Stimulated activated CD4-positive, alpha-beta T cell treated with anti-CD3 and anti-CD28 coated beads, Interleukin-12 subunit alpha, Interleukin-12 subunit beta, amount 100 ng/mL, for 4 hours (primary cell): ENCODE measurements around the gene EEF1A1.
"Not testable (repeated sequence)": the region's sequence is repeated elsewhere in the genome, so short reads cannot be mapped to it uniquely, and the experiment has no call there.

Experiments
- DNase-seq: peaks from one replicate; pipeline ENCODE4 v3.0.0-alpha.2; 2020

EEF1A1 gene

GRCh38 chr6:73520688-73521350 is at the start of gene EEF1A1:
TSS of gene EEF1A1 (minus strand) at chr6:73521032. CDS start at chr6:73520026, 1,006 bp downstream.
- DNase-seq: peak; percentile 99

- no peak for DNase-seq
Measured at GRCh38 chr6:73569121-73569520, 48.3 kb upstream of the EEF1A1 start.

- DNase-seq: no peak
Measured at GRCh38 chr6:73566954-73567591, 46.2 kb upstream of the EEF1A1 start.

GRCh38 chr6:73566486-73566871 is 45.6 kb upstream of the EEF1A1 start:
- not testable (repeated sequence) for DNase-seq

- no peak for DNase-seq
Measured at GRCh38 chr6:73565767-73566485, 45.1 kb upstream of the EEF1A1 start.

- DNase-seq: no peak
Measured at GRCh38 chr6:73564578-73565345, 43.9 kb upstream of the EEF1A1 start.

- no peak for DNase-seq
Measured at GRCh38 chr6:73562558-73562957, 41.7 kb upstream of the EEF1A1 start.

- no peak for DNase-seq
Measured at GRCh38 chr6:73560853-73561407, 40.1 kb upstream of the EEF1A1 start.

GRCh38 chr6:73560182-73560732 is 39.4 kb upstream of the EEF1A1 start:
- no peak for DNase-seq

- not testable (repeated sequence) for DNase-seq
Measured at GRCh38 chr6:73559399-73559794, 38.6 kb upstream of the EEF1A1 start.

- DNase-seq: no peak
Measured at GRCh38 chr6:73558624-73559398, 38.0 kb upstream of the EEF1A1 start.

- no peak for DNase-seq
Measured at GRCh38 chr6:73556836-73557235, 36.0 kb upstream of the EEF1A1 start.

GRCh38 chr6:73555380-73555949 is 34.6 kb upstream of the EEF1A1 start:
- DNase-seq: not testable (repeated sequence)

- not testable (repeated sequence) for DNase-seq
Measured at GRCh38 chr6:73551115-73551514, 30.3 kb upstream of the EEF1A1 start.

GRCh38 chr6:73548458-73549446 is 27.9 kb upstream of the EEF1A1 start:
- no peak for DNase-seq

- no peak for DNase-seq
Measured at GRCh38 chr6:73547036-73547435, 26.2 kb upstream of the EEF1A1 start.

GRCh38 chr6:73542891-73543290 is 22.1 kb upstream of the EEF1A1 start:
- DNase-seq: no peak

GRCh38 chr6:73542481-73542880 is 21.6 kb upstream of the EEF1A1 start:
- DNase-seq: not testable (repeated sequence)

- no peak for DNase-seq
Measured at GRCh38 chr6:73538116-73538779, 17.4 kb upstream of the EEF1A1 start.

GRCh38 chr6:73537677-73538076 is 16.8 kb upstream of the EEF1A1 start:
- no peak for DNase-seq
